ENCODE data around the gene TNS3. TPM values are rescaled to one million over a fixed set of nuclear protein-coding genes. Genes with fewer than 3 reads are reported as not detected.
A peak's percentile ranks its signal among the peaks of the same experiment; 100 is the strongest.

Gene TNS3
- total and polyA plus RNA-seq, 2 donors (not counting 3 experiments of a cell fraction or from before 2014, with no cell fraction given), result 10.4 to 45.1 TPM

DNA sequence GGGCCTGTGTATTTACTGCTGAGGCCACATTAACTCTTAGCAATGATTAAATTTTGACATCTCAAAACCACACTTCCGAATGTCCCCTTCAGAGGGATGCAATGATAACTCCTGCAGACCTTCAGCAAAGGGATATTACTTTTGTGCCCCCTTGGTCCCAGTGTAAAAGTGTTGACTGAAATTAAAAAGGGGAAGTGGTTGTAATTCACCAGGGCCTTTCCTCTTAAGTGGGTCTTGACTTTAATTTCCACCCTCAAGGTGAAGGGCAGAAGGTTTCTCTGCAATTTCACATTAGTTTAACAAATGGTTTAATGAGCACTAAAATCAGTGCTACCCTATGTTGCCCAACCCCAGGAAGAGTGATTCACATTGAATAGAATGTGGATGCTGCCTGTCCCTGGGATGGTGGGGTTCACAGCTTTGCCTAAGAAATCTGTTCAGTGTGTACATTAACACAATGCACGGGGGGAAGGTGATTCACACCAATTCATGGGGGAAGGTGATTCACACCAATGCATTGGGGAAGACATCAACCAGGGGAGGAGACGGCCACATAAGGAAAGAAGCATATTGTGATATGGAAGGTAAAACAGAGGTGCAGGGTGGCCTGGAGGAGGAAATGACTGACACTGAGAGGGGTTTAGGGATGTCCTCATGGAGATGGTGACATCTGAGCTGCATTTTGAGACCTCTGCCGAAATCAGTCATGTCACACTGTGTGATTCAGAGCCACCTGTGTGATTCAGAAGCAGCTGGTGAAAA is 19.4 kb upstream of the TNS3 start:
- POLR2A ChIA-PET, result no interaction called here
- peak; percentile 71 for DNase-seq (ENCODE audit: low read depth, low spot score)
- Histone ChIP-seq H3K4me3 (replicated peaks in 1 of 3; ENCODE audit: insufficient read depth in 1 of 3, low read depth in 1 of 3, low read length in 3 of 3) (no peak overlapping the region), H3K79me2 (ENCODE audit: control insufficient read depth, insufficient read depth, low read length) (no peaks in the 10 kb centered on the region), H3K36me3 (ENCODE audit: control insufficient read depth in 2 of 2, extremely low read depth in 1 of 2, insufficient read depth in 2 of 2, low read length in 2 of 2) (no peaks in the 10 kb centered on the region), H3K9me3 (replicated peaks; ENCODE audit: control insufficient read depth, insufficient read depth, low read length) (no peaks in the 10 kb centered on the region), H3K9ac (replicated peaks; ENCODE audit: extremely low read depth, insufficient read depth, low read length) (peak overlapping the region; percentile 18), H4K20me1 (replicated peaks; ENCODE audit: control insufficient read depth, extremely low read depth, insufficient read depth, low read length) (no peaks in the 10 kb centered on the region), H3K9me1 (replicated peaks; ENCODE audit: control insufficient read depth, extremely low read depth, insufficient read depth, low read length) (no peaks in the 10 kb centered on the region), H3K27me3 (ENCODE audit: control insufficient read depth in 2 of 2, insufficient read depth in 2 of 2, low read length in 2 of 2) (no peaks in the 10 kb centered on the region), H3K4me2 (ENCODE audit: insufficient read depth, low read length) (peak overlapping the region; percentile 69), H2AFZ (ENCODE audit: low read depth, low read length) (peak overlapping the region; percentile 93), H3K4me1 (ENCODE audit: control insufficient read depth, extremely low read depth, insufficient read depth, low read length) (peaks cover 17% of the 10 kb centered on the region), H3K27ac (ENCODE audit: insufficient read depth, low read depth, low read length) (peak overlapping the region; percentile 57)
- dilution Hi-C loops (cut with MboI; ENCODE audit: extremely low pct_ligation_motif_present, low sequenced_read_pairs), result no loop called here
- BruUV-seq (replicated peaks), result no TSS peak
- FAIRE-seq, result peak; percentile 88
- intact Hi-C loops (cut with micrococcal nuclease), result no loop called here
- CTCF ChIA-PET, result interaction anchor here (0.8 to 1.5 kb wide), 5 partner anchors 9 to 335 kb away, joined by 3 to 5 read pairs (median 4); no protein-coding TSS in a partner anchor
- TF ChIP-seq FOS (IDR thresholded peaks at IDR 0.05; ENCODE audit: borderline replicate concordance, insufficient read depth, low read length), result peak; percentile 97
- TF ChIP-seq JUN (IDR thresholded peaks at IDR 0.05; ENCODE audit: borderline replicate concordance, insufficient read depth, insufficient read length, low read depth), result peak; percentile 64
- no peak for TF ChIP-seq POLR2AphosphoS5 (IDR thresholded peaks at IDR 0.05; ENCODE audit: insufficient read depth, low read depth, low read length)

GRCh38 chr7:47600199-47601118 is 18.5 kb upstream of the TNS3 start:
- CTCF ChIA-PET, result interaction anchor here (0.8 to 1.5 kb wide), 5 partner anchors 8 to 334 kb away, joined by 3 to 5 read pairs (median 4); no protein-coding TSS in a partner anchor
- no peaks in the 10 kb centered on the region for H3K9me3 ChIP-seq (replicated peaks; ENCODE audit: control insufficient read depth, insufficient read depth, low read length)
- POLR2A ChIA-PET, result no interaction called here
- peak overlapping the region; percentile 93 for H2AFZ ChIP-seq (ENCODE audit: low read depth, low read length)
- H3K4me3 ChIP-seq (replicated peaks in 1 of 3; ENCODE audit: insufficient read depth in 1 of 3, low read depth in 1 of 3, low read length in 3 of 3), result no peak overlapping the region
- H3K79me2 ChIP-seq (ENCODE audit: control insufficient read depth, insufficient read depth, low read length), result no peaks in the 10 kb centered on the region
- FAIRE-seq, result no peak
- TF ChIP-seq MYC (IDR thresholded peaks at IDR 0.05; ENCODE audit: low read depth, low read length) (no peak), JUN (IDR thresholded peaks at IDR 0.05; ENCODE audit: borderline replicate concordance, insufficient read depth, insufficient read length, low read depth) (no peak)
- peak overlapping the region; percentile 69 for H3K4me2 ChIP-seq (ENCODE audit: insufficient read depth, low read length)
- H3K27me3 ChIP-seq (ENCODE audit: control insufficient read depth in 2 of 2, insufficient read depth in 2 of 2, low read length in 2 of 2), result no peaks in the 10 kb centered on the region
- dilution Hi-C loops (cut with MboI; ENCODE audit: extremely low pct_ligation_motif_present, low sequenced_read_pairs) (no loop called here), intact Hi-C loops (cut with micrococcal nuclease) (no loop called here)
- no TSS peak for BruUV-seq (replicated peaks)
- DNase-seq (ENCODE audit: low read depth, low spot score), result peak; percentile 55
- H3K9me1 ChIP-seq (replicated peaks; ENCODE audit: control insufficient read depth, extremely low read depth, insufficient read depth, low read length), result no peaks in the 10 kb centered on the region
- peaks cover 17% of the 10 kb centered on the region for H3K4me1 ChIP-seq (ENCODE audit: control insufficient read depth, extremely low read depth, insufficient read depth, low read length)
- H4K20me1 ChIP-seq (replicated peaks; ENCODE audit: control insufficient read depth, extremely low read depth, insufficient read depth, low read length), result no peaks in the 10 kb centered on the region
- peak overlapping the region; percentile 18 for H3K9ac ChIP-seq (replicated peaks; ENCODE audit: extremely low read depth, insufficient read depth, low read length)
- H3K27ac ChIP-seq (ENCODE audit: insufficient read depth, low read depth, low read length), result peak overlapping the region; percentile 57
- no peaks in the 10 kb centered on the region for H3K36me3 ChIP-seq (ENCODE audit: control insufficient read depth in 2 of 2, extremely low read depth in 1 of 2, insufficient read depth in 2 of 2, low read length in 2 of 2)

Data from endothelial cell of umbilical vein (primary cell).